Fibroblast of lung (primary cell): ENCODE data around the gene GRM4.

Experiments used
- EZH2 ChIP-seq: IDR thresholded peaks from 2 replicates; pipeline ENCODE4 v1.5.1; 2012; ENCODE audit warnings: low read length, control low read depth, mild to moderate bottlenecking; ENCODE audit errors: missing control alignments
- TF ChIP-seq, protein P1 (sequence below), 2 donors: IDR thresholded peaks in 1 of 2; conservative IDR thresholded peaks in 1 of 2; 1 replicate in 1 of 2; 2 replicates in 1 of 2; pipeline ENCODE4 v1.5.1; 2011 to 2012; ENCODE audit warnings: low read length in 2 of 2, control low read depth in 1 of 2, inconsistent platforms in 1 of 2, low read depth in 1 of 2, mild to moderate bottlenecking in 1 of 2

DNA sequence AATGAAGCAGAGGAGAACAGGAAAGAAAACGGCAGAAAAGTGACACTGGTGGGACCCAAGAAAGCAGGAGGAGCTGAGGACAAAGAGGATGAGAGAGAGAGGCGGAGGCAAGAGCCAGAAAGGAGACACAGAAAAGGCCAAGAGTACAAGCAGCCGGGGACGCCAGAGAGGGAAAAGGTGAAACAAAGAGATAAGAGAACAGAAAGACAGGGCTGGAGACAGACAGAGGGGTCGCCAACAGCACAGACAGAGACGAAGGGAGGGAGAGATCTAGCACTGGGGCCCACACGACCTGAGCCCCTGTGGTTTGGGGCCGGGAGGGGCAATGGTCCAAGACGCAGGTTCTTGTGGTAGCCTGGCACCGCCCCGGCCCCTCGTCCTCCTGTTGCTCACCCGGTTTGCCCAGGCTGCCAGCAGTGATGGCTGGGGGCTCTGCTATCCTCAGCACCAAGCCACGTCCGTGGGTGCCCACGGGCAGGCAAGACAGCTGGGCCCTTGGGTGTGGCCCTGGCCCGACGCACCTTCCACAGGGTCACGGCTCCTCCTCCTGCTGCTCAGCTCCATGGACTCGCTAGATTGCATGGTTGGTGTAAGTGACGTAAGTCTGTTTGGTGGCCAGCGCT lies 123.5 kb downstream of the GRM4 start:
- TF ChIP-seq, protein P1, sequence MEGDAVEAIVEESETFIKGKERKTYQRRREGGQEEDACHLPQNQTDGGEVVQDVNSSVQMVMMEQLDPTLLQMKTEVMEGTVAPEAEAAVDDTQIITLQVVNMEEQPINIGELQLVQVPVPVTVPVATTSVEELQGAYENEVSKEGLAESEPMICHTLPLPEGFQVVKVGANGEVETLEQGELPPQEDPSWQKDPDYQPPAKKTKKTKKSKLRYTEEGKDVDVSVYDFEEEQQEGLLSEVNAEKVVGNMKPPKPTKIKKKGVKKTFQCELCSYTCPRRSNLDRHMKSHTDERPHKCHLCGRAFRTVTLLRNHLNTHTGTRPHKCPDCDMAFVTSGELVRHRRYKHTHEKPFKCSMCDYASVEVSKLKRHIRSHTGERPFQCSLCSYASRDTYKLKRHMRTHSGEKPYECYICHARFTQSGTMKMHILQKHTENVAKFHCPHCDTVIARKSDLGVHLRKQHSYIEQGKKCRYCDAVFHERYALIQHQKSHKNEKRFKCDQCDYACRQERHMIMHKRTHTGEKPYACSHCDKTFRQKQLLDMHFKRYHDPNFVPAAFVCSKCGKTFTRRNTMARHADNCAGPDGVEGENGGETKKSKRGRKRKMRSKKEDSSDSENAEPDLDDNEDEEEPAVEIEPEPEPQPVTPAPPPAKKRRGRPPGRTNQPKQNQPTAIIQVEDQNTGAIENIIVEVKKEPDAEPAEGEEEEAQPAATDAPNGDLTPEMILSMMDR (conservative IDR thresholded peaks at IDR 0.05 in 1 of 2, IDR thresholded peaks at IDR 0.05 in 1 of 2; ENCODE audit: low read depth in 1 of 2, low read length in 2 of 2) = no peak
- no peak for TF ChIP-seq EZH2
